Measurements from ENCODE around the gene RAP1A.

The RAP1A gene

DNA sequence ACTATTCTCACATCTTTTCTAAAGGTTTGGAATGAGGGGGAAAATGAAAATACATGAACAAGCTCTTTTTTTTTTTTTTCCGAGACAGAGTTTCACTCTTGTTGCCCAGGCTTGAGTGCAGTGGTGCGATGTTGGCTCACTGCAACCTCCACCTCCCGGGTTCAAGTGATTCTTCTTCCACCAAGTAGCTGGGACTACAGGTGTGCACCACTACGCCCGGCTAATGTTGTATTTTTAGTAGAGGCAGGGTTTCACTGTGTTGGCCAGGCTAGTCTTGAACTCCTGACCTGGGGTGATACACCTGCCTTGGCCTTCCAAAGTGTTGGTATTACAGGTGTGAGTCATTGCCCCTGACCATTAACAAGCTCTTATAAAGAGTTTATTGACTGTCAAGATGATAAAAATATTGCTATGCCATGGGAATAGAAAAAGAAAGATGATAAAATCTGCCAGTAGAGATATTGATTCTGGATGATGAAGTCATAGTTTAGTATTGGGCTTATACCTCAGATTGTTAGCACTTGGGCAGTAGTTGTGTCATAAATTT lies 83.0 kb downstream of the RAP1A start:
- Histone ChIP-seq H3K9me3 (ENCODE audit: control insufficient read depth, low read length) (no peaks in the 10 kb centered on the region), H3K79me1 (replicated peaks; ENCODE audit: low read length, poor library complexity, severe bottlenecking) (peaks cover 9% of the 10 kb centered on the region), H3K18ac (ENCODE audit: low read depth in 1 of 2, low read length in 2 of 2) (no peak overlapping the region), H3K4me2 (ENCODE audit: low read length, poor library complexity, severe bottlenecking) (no peak overlapping the region), H3K23ac (ENCODE audit: low read length in 2 of 2) (no peak overlapping the region), H2BK5ac (ENCODE audit: low read depth, low read length, poor library complexity, severe bottlenecking) (no peak overlapping the region), H2BK15ac (ENCODE audit: low read depth, poor library complexity, severe bottlenecking) (no peak overlapping the region), H3K14ac (ENCODE audit: low read length in 2 of 2) (no peak overlapping the region), H2BK12ac (ENCODE audit: low read length in 2 of 2) (no peak overlapping the region), H4K91ac (ENCODE audit: low read length) (no peak overlapping the region), H2AFZ (ENCODE audit: low read depth, low read length) (no peak overlapping the region), H2AK5ac (ENCODE audit: low read length, severe bottlenecking) (no peak overlapping the region), H3K4ac (ENCODE audit: low read depth in 1 of 2, low read length in 2 of 2) (no peak overlapping the region), H3K27me3 (ENCODE audit: control insufficient read depth in 1 of 2, insufficient read depth in 1 of 2, low read length in 2 of 2) (no peaks in the 10 kb centered on the region), H2BK120ac (ENCODE audit: low read depth, low read length) (no peak overlapping the region), H3K9ac (ENCODE audit: low read length) (no peak overlapping the region), H3K4me1 (ENCODE audit: control insufficient read depth, insufficient read depth, low read depth, low read length) (peaks cover 4% of the 10 kb centered on the region), H4K8ac (ENCODE audit: low read length) (no peak overlapping the region), H3K36me3 (ENCODE audit: control insufficient read depth in 1 of 2, insufficient read depth in 2 of 2, low read depth in 1 of 2, low read length in 2 of 2) (peaks cover 8 to 92% of the 10 kb centered on the region in 2 experiments), H3K27ac (ENCODE audit: low read length, poor library complexity, severe bottlenecking) (no peak overlapping the region), H3K4me3 (ENCODE audit: insufficient read depth in 1 of 2, low read depth in 1 of 2, low read length in 2 of 2) (no peak overlapping the region)
- DNase-seq, result no peak
- 98% methylated on average over 5 of the region's 5 CpGs for WGBS

DNA sequence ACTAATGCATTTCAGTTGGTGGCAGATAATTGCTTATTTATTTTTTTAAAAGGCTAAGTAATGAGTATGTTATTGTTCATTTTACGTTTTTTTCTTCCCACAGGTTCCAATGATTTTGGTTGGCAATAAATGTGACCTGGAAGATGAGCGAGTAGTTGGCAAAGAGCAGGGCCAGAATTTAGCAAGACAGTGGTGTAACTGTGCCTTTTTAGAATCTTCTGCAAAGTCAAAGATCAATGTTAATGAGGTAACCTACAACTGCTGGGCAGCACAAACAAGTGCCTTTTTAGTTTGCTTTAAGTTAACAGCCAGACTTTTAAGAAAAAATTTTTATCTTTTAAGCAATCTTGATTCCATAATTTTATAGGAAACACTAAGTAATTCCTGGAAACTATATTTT lies 84.7 kb downstream of the RAP1A start:
- H4K8ac ChIP-seq (ENCODE audit: low read length), result no peak overlapping the region
- no peak overlapping the region for H3K9ac ChIP-seq (ENCODE audit: low read length)
- H3K36me3 ChIP-seq (ENCODE audit: control insufficient read depth in 1 of 2, insufficient read depth in 2 of 2, low read depth in 1 of 2, low read length in 2 of 2), result peaks cover 5 to 91% of the 10 kb centered on the region in 2 experiments
- no peak overlapping the region for H3K4me3 ChIP-seq (ENCODE audit: insufficient read depth in 1 of 2, low read depth in 1 of 2, low read length in 2 of 2)
- H3K4me2 ChIP-seq (ENCODE audit: low read length, poor library complexity, severe bottlenecking), result no peak overlapping the region
- DNase-seq, result no peak
- no peak overlapping the region for H2AK5ac ChIP-seq (ENCODE audit: low read length, severe bottlenecking)
- H3K4ac ChIP-seq (ENCODE audit: low read depth in 1 of 2, low read length in 2 of 2), result no peak overlapping the region
- no peak overlapping the region for H2BK120ac ChIP-seq (ENCODE audit: low read depth, low read length)
- H3K79me1 ChIP-seq (replicated peaks; ENCODE audit: low read length, poor library complexity, severe bottlenecking), result peaks cover 7% of the 10 kb centered on the region
- H3K27me3 ChIP-seq (ENCODE audit: control insufficient read depth in 1 of 2, insufficient read depth in 1 of 2, low read length in 2 of 2), result no peaks in the 10 kb centered on the region
- H2BK5ac ChIP-seq (ENCODE audit: low read depth, low read length, poor library complexity, severe bottlenecking), result no peak overlapping the region
- peaks cover 6% of the 10 kb centered on the region for H3K4me1 ChIP-seq (ENCODE audit: control insufficient read depth, insufficient read depth, low read depth, low read length)
- H4K91ac ChIP-seq (ENCODE audit: low read length), result no peak overlapping the region
- H3K23ac ChIP-seq (ENCODE audit: low read length in 2 of 2), result no peak overlapping the region
- H2BK12ac ChIP-seq (ENCODE audit: low read length in 2 of 2), result no peak overlapping the region
- H3K14ac ChIP-seq (ENCODE audit: low read length in 2 of 2), result no peak overlapping the region
- 96% methylated on average over 2 of the region's 2 CpGs for WGBS
- H2BK15ac ChIP-seq (ENCODE audit: low read depth, poor library complexity, severe bottlenecking), result no peak overlapping the region
- no peak overlapping the region for H3K18ac ChIP-seq (ENCODE audit: low read depth in 1 of 2, low read length in 2 of 2)
- no peak overlapping the region for H2AFZ ChIP-seq (ENCODE audit: low read depth, low read length)
- H3K27ac ChIP-seq (ENCODE audit: low read length, poor library complexity, severe bottlenecking), result no peak overlapping the region
- H3K9me3 ChIP-seq (ENCODE audit: control insufficient read depth, low read length), result no peaks in the 10 kb centered on the region

DNA sequence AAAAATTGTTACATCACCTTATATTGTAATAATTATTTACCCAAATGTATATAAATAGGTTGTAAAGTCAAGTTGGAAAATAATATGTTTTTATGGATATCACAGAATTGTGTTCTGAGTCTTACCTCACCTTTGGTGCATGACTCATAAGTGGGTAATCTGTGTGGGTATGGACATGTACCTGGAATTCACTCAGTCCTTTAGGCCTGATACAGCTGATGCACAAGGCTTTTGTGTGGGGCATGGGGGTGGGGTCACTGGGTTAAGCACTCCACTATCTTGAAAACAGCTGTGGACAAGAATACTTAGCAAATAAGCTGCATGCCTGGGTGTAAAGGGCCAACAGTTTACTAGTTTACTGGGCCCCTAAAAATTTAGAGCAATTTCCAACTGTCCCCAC lies 85.2 kb downstream of the RAP1A start:
- Histone ChIP-seq H3K9me3 (ENCODE audit: control insufficient read depth, low read length) (no peaks in the 10 kb centered on the region), H3K9ac (ENCODE audit: low read length) (no peak overlapping the region), H3K14ac (ENCODE audit: low read length in 2 of 2) (no peak overlapping the region), H3K4me2 (ENCODE audit: low read length, poor library complexity, severe bottlenecking) (no peak overlapping the region), H3K23ac (ENCODE audit: low read length in 2 of 2) (no peak overlapping the region), H3K18ac (ENCODE audit: low read depth in 1 of 2, low read length in 2 of 2) (no peak overlapping the region), H3K4me1 (ENCODE audit: control insufficient read depth, insufficient read depth, low read depth, low read length) (peaks cover 6% of the 10 kb centered on the region), H2BK120ac (ENCODE audit: low read depth, low read length) (no peak overlapping the region), H2BK12ac (ENCODE audit: low read length in 2 of 2) (no peak overlapping the region), H3K36me3 (ENCODE audit: control insufficient read depth in 1 of 2, insufficient read depth in 2 of 2, low read depth in 1 of 2, low read length in 2 of 2) (peaks cover 5 to 91% of the 10 kb centered on the region in 2 experiments), H3K4me3 (ENCODE audit: insufficient read depth in 1 of 2, low read depth in 1 of 2, low read length in 2 of 2) (no peak overlapping the region), H2AFZ (ENCODE audit: low read depth, low read length) (no peak overlapping the region), H3K27me3 (ENCODE audit: control insufficient read depth in 1 of 2, insufficient read depth in 1 of 2, low read length in 2 of 2) (no peaks in the 10 kb centered on the region), H2BK5ac (ENCODE audit: low read depth, low read length, poor library complexity, severe bottlenecking) (no peak overlapping the region), H4K91ac (ENCODE audit: low read length) (no peak overlapping the region), H4K8ac (ENCODE audit: low read length) (no peak overlapping the region), H3K4ac (ENCODE audit: low read depth in 1 of 2, low read length in 2 of 2) (no peak overlapping the region), H3K27ac (ENCODE audit: low read length, poor library complexity, severe bottlenecking) (no peak overlapping the region), H2AK5ac (ENCODE audit: low read length, severe bottlenecking) (no peak overlapping the region), H3K79me1 (replicated peaks; ENCODE audit: low read length, poor library complexity, severe bottlenecking) (peaks cover 8% of the 10 kb centered on the region), H2BK15ac (ENCODE audit: low read depth, poor library complexity, severe bottlenecking) (no peak overlapping the region)
- DNase-seq, result no peak

DNA sequence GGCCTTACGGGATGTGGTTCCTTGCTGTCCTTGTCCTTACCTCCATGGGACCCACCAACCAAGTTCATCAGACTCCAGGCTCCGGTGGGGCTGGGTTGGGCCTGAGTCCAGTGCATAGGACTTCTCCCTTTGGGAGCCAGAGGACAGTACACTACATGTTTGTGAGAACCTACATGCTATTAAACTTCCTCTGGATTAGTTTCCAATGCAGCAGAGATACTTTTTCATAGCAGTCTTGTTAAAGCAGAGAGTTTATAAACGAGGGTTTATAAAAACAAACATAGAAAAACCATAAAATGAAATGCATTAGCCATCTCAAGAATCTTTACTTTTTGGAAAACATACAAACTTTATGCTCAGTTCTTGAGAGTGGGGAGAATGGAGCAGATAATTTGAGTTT lies 86.3 kb downstream of the RAP1A start:
- peak overlapping the region; percentile 90 for H4K8ac ChIP-seq (ENCODE audit: low read length)
- peak overlapping the region in 1 of 2 experiments; percentile 97 for H3K18ac ChIP-seq (ENCODE audit: low read depth in 1 of 2, low read length in 2 of 2)
- no peak overlapping the region for H3K4me2 ChIP-seq (ENCODE audit: low read length, poor library complexity, severe bottlenecking)
- peaks cover 5 to 90% of the 10 kb centered on the region in 2 experiments for H3K36me3 ChIP-seq (ENCODE audit: control insufficient read depth in 1 of 2, insufficient read depth in 2 of 2, low read depth in 1 of 2, low read length in 2 of 2)
- H3K79me1 ChIP-seq (replicated peaks; ENCODE audit: low read length, poor library complexity, severe bottlenecking), result peaks cover 8% of the 10 kb centered on the region
- no peaks in the 10 kb centered on the region for H3K27me3 ChIP-seq (ENCODE audit: control insufficient read depth in 1 of 2, insufficient read depth in 1 of 2, low read length in 2 of 2)
- no peak overlapping the region for H2BK15ac ChIP-seq (ENCODE audit: low read depth, poor library complexity, severe bottlenecking)
- H3K4ac ChIP-seq (ENCODE audit: low read depth in 1 of 2, low read length in 2 of 2), result peak overlapping the region in 1 of 2 experiments; percentile 80
- H2BK120ac ChIP-seq (ENCODE audit: low read depth, low read length), result no peak overlapping the region
- peak overlapping the region in 1 of 2 experiments; percentile 89 for H2BK12ac ChIP-seq (ENCODE audit: low read length in 2 of 2)
- DNase-seq, result no peak
- no peak overlapping the region for H2BK5ac ChIP-seq (ENCODE audit: low read depth, low read length, poor library complexity, severe bottlenecking)
- H3K4me1 ChIP-seq (ENCODE audit: control insufficient read depth, insufficient read depth, low read depth, low read length), result peaks cover 6% of the 10 kb centered on the region
- no peak overlapping the region for H3K27ac ChIP-seq (ENCODE audit: low read length, poor library complexity, severe bottlenecking)
- 84% methylated on average over 2 of the region's 3 CpGs for WGBS
- H2AK5ac ChIP-seq (ENCODE audit: low read length, severe bottlenecking), result no peak overlapping the region
- no peak overlapping the region for H2AFZ ChIP-seq (ENCODE audit: low read depth, low read length)
- no peak overlapping the region for H4K91ac ChIP-seq (ENCODE audit: low read length)
- H3K9me3 ChIP-seq (ENCODE audit: control insufficient read depth, low read length), result no peaks in the 10 kb centered on the region
- no peak overlapping the region for H3K14ac ChIP-seq (ENCODE audit: low read length in 2 of 2)
- H3K9ac ChIP-seq (ENCODE audit: low read length), result no peak overlapping the region
- H3K4me3 ChIP-seq (ENCODE audit: insufficient read depth in 1 of 2, low read depth in 1 of 2, low read length in 2 of 2), result no peak overlapping the region
- H3K23ac ChIP-seq (ENCODE audit: low read length in 2 of 2), result no peak overlapping the region

Data from mesenchymal stem cell (in vitro differentiated cells and primary cell).